H9 (cell line): ENCODE data around the gene RBM19. TPM values are rescaled to one million over a fixed set of nuclear protein-coding genes. Genes with fewer than 3 reads are reported as not detected.

ENCODE experiments used
- DNase-seq: peaks from one replicate; pipeline ENCODE4 v3.0.0-alpha.2; 2017
- H2AFZ ChIP-seq: one replicate; pipeline ENCODE4 v1.6.1; 2013; ENCODE audit warnings: mild to moderate bottlenecking, low read length, control low read depth, moderate library complexity
- H2AK5ac ChIP-seq: 2 replicates; pipeline ENCODE4 v1.6.1; 2013; ENCODE audit warnings: low read length, control low read depth, mixed read lengths; ENCODE audit not compliant: insufficient read length
- H2BK120ac ChIP-seq: one replicate; pipeline ENCODE4 v1.6.1; 2013; ENCODE audit warnings: low read depth, mild to moderate bottlenecking, low read length, control low read depth, inconsistent platforms; ENCODE audit not compliant: poor library complexity, severe bottlenecking
- H2BK12ac ChIP-seq: 2 replicates; pipeline ENCODE4 v1.6.1; 2013; ENCODE audit warnings: low read length, control low read depth, mixed read lengths, low read depth; ENCODE audit not compliant: insufficient read length
- H2BK15ac ChIP-seq: 2 replicates; pipeline ENCODE4 v1.6.1; 2013; ENCODE audit warnings: low read depth, low read length, control low read depth
- H2BK20ac ChIP-seq: one replicate; pipeline ENCODE4 v1.6.1; 2013; ENCODE audit warnings: low read depth, mild to moderate bottlenecking, low read length, control low read depth, inconsistent platforms; ENCODE audit not compliant: poor library complexity, severe bottlenecking
- H2BK5ac ChIP-seq: 2 replicates; pipeline ENCODE4 v1.6.1; 2013; ENCODE audit warnings: low read length, control low read depth, mixed read lengths; ENCODE audit not compliant: insufficient read length
- H3K14ac ChIP-seq: 2 replicates; pipeline ENCODE4 v1.6.1; 2013; ENCODE audit warnings: low read length, control low read depth; ENCODE audit not compliant: insufficient read depth
- H3K18ac ChIP-seq: 2 replicates; pipeline ENCODE4 v1.6.1; 2013; ENCODE audit warnings: low read depth, mild to moderate bottlenecking, mixed read lengths, low read length, control low read depth; ENCODE audit not compliant: insufficient read length
- H3K23ac ChIP-seq: 2 replicates; pipeline ENCODE4 v1.6.1; 2013; ENCODE audit warnings: low read length, control low read depth, mixed read lengths, low read depth; ENCODE audit not compliant: insufficient read length
- H3K23me2 ChIP-seq: 2 replicates; pipeline ENCODE4 v1.6.1; 2013; ENCODE audit warnings: low read depth, mild to moderate bottlenecking, mixed read lengths, low read length, control low read depth; ENCODE audit not compliant: insufficient read length, poor library complexity, severe bottlenecking
- H3K27ac ChIP-seq: 2 replicates; pipeline ENCODE4 v1.5.1; 2013; ENCODE audit warnings: low read length, control low read depth, mixed read lengths, low read depth; ENCODE audit not compliant: insufficient read length
- H3K27me3 ChIP-seq: 2 replicates; pipeline ENCODE4 v1.6.1; 2013; ENCODE audit warnings: low read length, control low read depth, inconsistent platforms; ENCODE audit not compliant: insufficient read depth
- H3K4ac ChIP-seq: 2 replicates; pipeline ENCODE4 v1.6.1; 2013; ENCODE audit warnings: low read depth, mild to moderate bottlenecking, control low read depth, inconsistent platforms, low read length, moderate library complexity
- H3K4me1 ChIP-seq: 2 replicates; pipeline ENCODE4 v1.6.1; 2013; ENCODE audit warnings: low read length, control low read depth, inconsistent platforms; ENCODE audit not compliant: insufficient read depth
- H3K4me2 ChIP-seq: 2 replicates; pipeline ENCODE4 v1.6.1; 2013; ENCODE audit warnings: low read length, control low read depth, mixed read lengths; ENCODE audit not compliant: insufficient read length, insufficient read depth
- H3K56ac ChIP-seq: 2 replicates; pipeline ENCODE4 v1.6.1; 2013; ENCODE audit warnings: low read depth, mild to moderate bottlenecking, mixed read lengths, low read length, control low read depth; ENCODE audit not compliant: insufficient read length
- H3K79me1 ChIP-seq: 2 replicates; pipeline ENCODE4 v1.6.1; 2013; ENCODE audit warnings: low read depth, mild to moderate bottlenecking, moderate library complexity, low read length, control low read depth, inconsistent platforms; ENCODE audit not compliant: insufficient read depth, poor library complexity, severe bottlenecking
- H3K79me2 ChIP-seq: 2 replicates; pipeline ENCODE4 v1.6.1; 2013; ENCODE audit warnings: low read length, control low read depth, inconsistent platforms; ENCODE audit not compliant: insufficient read depth
- H3K9ac ChIP-seq: 2 replicates; pipeline ENCODE4 v1.6.1; 2013; ENCODE audit warnings: low read length, control low read depth, mixed read lengths; ENCODE audit not compliant: insufficient read length; ENCODE audit errors: extremely low read depth
- H3K9me3 ChIP-seq: one replicate; pipeline ENCODE4 v1.6.1; 2013; ENCODE audit warnings: low read depth, low read length, inconsistent platforms; ENCODE audit not compliant: control insufficient read depth
- H3T11ph ChIP-seq: one replicate; pipeline ENCODE4 v1.6.1; 2013; ENCODE audit warnings: mild to moderate bottlenecking, low read length, control low read depth, inconsistent platforms
- H4K20me1 ChIP-seq: one replicate; pipeline ENCODE4 v1.6.1; 2013; ENCODE audit not compliant: control insufficient read depth, insufficient read length, insufficient read depth
- H4K5ac ChIP-seq: 2 replicates; pipeline ENCODE4 v1.6.1; 2013; ENCODE audit warnings: low read depth, mild to moderate bottlenecking, mixed read lengths, low read length, control low read depth; ENCODE audit not compliant: insufficient read length
- H4K8ac ChIP-seq: replicated peaks from 2 replicates; pipeline ENCODE4 v1.6.1; 2013; ENCODE audit warnings: low read length, control low read depth, mixed read lengths, low read depth; ENCODE audit not compliant: insufficient read length
- H4K91ac ChIP-seq: 2 replicates; pipeline ENCODE4 v1.6.1; 2013; ENCODE audit warnings: low read depth, mild to moderate bottlenecking, moderate library complexity, mixed read lengths, low read length, control low read depth; ENCODE audit not compliant: insufficient read length
- H3K27ac Mint-ChIP-seq, 3 experiments: 2 replicates in 2 of 3; 3 replicates in 1 of 3; pipeline ENCODE4 v1.8.0; 2020 to 2021; ENCODE audit warnings: mixed read lengths in 3 of 3, mild to moderate bottlenecking in 1 of 3, moderate library complexity in 1 of 3
- H3K27me3 Mint-ChIP-seq: 2 replicates; pipeline ENCODE4 v1.8.0; 2021; ENCODE audit warnings: low read depth, mild to moderate bottlenecking, moderate library complexity, mixed read lengths
- H3K36me3 Mint-ChIP-seq, 3 experiments: 2 replicates in 2 of 3; 3 replicates in 1 of 3; pipeline ENCODE4 v1.8.0; 2020 to 2021; ENCODE audit warnings: low read depth in 3 of 3, mixed read lengths in 3 of 3; ENCODE audit not compliant: insufficient read depth in 1 of 3
- H3K4me1 Mint-ChIP-seq, 2 experiments: 2 replicates each; pipeline ENCODE4 v1.8.0; 2020; ENCODE audit warnings: mixed read lengths in 2 of 2
- H3K4me3 Mint-ChIP-seq, 2 experiments: 2 replicates in 1 of 2; 3 replicates in 1 of 2; pipeline ENCODE4 v1.8.0; 2020 to 2021; ENCODE audit warnings: mild to moderate bottlenecking in 2 of 2, mixed read lengths in 2 of 2, moderate library complexity in 1 of 2
- H3K9me3 Mint-ChIP-seq, 2 experiments: 2 replicates in 1 of 2; 3 replicates in 1 of 2; pipeline ENCODE4 v1.8.0; 2020; ENCODE audit warnings: mild to moderate bottlenecking in 2 of 2, mixed read lengths in 2 of 2, moderate library complexity in 1 of 2
- WGBS: extraction: QIAGEN DNeasy Blood & Tissue Kit; methylation state at CpG from one replicate; pipeline ENCODE4 v1.1.7; 2013; ENCODE audit warnings: missing lambda C conversion rate, low lambda C conversion rate, mixed read lengths; ENCODE audit not compliant: insufficient read length; ENCODE audit errors: extremely low coverage; 5-methylcytosine and 5-hydroxymethylcytosine counted together
- total RNA-seq: library from RNA; stranded (reverse); gene quantifications from 2 replicates; pipeline ENCODE4 v1.2.1, GENCODE V29; 2021
- TF ChIP-seq, protein P1 (sequence below): fragments of 200-600 bp; sonication (generic); conservative IDR thresholded peaks from 3 replicates; pipeline ENCODE4 v1.8.0; 2021; ENCODE audit warnings: antibody characterized with exemption, mild to moderate bottlenecking

RBM19 gene
- total RNA-seq, 1 experiment from 2014 or later = 32.2 TPM

DNA sequence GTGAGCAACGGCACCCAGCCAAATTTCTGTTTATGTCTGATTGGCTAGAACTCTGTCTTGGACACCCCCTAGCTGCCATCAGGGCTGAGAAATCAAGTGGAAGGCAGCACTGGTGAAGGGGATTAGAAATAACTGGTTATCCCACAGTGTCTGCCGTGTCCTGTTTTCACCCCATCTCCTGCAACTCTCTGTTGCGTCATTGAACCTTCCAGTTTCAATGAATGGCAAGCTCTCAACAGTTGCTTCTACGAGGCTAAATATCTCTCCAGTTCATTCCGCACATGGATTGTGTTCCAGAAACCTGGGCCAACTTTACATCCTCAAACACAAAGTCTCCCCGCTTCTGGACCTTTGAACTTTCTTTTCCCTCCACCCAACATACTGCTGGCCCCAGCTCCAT, 173.7 kb downstream of the RBM19 start:
- Histone ChIP-seq H3K79me2 (no peaks in the 10 kb centered on the region), H4K20me1 (no peaks in the 10 kb centered on the region), H2BK120ac (no peak overlapping the region), H4K91ac (no peak overlapping the region), H3K23me2 (no peaks in the 10 kb centered on the region), H3K27me3 (no peaks in the 10 kb centered on the region), H3K23ac (no peak overlapping the region), H2AK5ac (no peak overlapping the region), H3K14ac (no peak overlapping the region), H3K56ac (no peak overlapping the region), H2BK20ac (no peak overlapping the region), H3K4me2 (no peak overlapping the region), H4K5ac (no peak overlapping the region), H2BK12ac (no peak overlapping the region), H2AFZ (no peak overlapping the region), H3K79me1 (no peaks in the 10 kb centered on the region), H3K4ac (no peak overlapping the region), H4K8ac (no peak overlapping the region), H3K18ac (no peak overlapping the region), H3K9ac (no peak overlapping the region), H3K9me3 (no peaks in the 10 kb centered on the region), H3T11ph (no peak overlapping the region), H3K27ac (no peak overlapping the region), H2BK5ac (no peak overlapping the region), H3K4me1 (no peaks in the 10 kb centered on the region), H2BK15ac (no peak overlapping the region)
- Mint-ChIP-seq H3K4me3 (no peak overlapping the region), H3K27ac (no peak overlapping the region), H3K27me3 (peaks cover 44% of the 10 kb centered on the region), H3K36me3 (no peaks in the 10 kb centered on the region; a peak in 2 of 7 replicates), H3K4me1 (peaks cover 0 to 5% of the 10 kb centered on the region in 2 experiments; a peak in 3 of 4 replicates), H3K9me3 (peaks cover 2 to 11% of the 10 kb centered on the region in 2 experiments; a peak in 4 of 5 replicates)
- WGBS = no CpG with 5 or more reads among the region's 6 CpGs
- TF ChIP-seq, protein P1, sequence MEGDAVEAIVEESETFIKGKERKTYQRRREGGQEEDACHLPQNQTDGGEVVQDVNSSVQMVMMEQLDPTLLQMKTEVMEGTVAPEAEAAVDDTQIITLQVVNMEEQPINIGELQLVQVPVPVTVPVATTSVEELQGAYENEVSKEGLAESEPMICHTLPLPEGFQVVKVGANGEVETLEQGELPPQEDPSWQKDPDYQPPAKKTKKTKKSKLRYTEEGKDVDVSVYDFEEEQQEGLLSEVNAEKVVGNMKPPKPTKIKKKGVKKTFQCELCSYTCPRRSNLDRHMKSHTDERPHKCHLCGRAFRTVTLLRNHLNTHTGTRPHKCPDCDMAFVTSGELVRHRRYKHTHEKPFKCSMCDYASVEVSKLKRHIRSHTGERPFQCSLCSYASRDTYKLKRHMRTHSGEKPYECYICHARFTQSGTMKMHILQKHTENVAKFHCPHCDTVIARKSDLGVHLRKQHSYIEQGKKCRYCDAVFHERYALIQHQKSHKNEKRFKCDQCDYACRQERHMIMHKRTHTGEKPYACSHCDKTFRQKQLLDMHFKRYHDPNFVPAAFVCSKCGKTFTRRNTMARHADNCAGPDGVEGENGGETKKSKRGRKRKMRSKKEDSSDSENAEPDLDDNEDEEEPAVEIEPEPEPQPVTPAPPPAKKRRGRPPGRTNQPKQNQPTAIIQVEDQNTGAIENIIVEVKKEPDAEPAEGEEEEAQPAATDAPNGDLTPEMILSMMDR = no peak
- no peak for DNase-seq
